HepG2 (cell line): ENCODE data around the gene ELMOD3. TPM values are rescaled to one million over a fixed set of nuclear protein-coding genes. Genes with fewer than 3 reads are reported as not detected.

Experiments used
- AHR ChIP-seq: IDR thresholded peaks from 2 replicates; pipeline ENCODE4 v1.6.1; 2018; ENCODE audit warnings: missing genetic modification reagents, missing compliant biosample characterization
- FOXM1 ChIP-seq: sonication (generic); formaldehyde crosslinking; IDR thresholded peaks from 2 replicates; pipeline ENCODE4 v1.5.0; 2020; ENCODE audit warnings: missing genetic modification reagents
- KDM4B ChIP-seq: sonication (generic); formaldehyde crosslinking; IDR thresholded peaks from 2 replicates; pipeline ENCODE4 v1.4.0; 2020; ENCODE audit warnings: missing genetic modification reagents
- MAFF ChIP-seq: IDR thresholded peaks from 2 replicates; pipeline ENCODE4 v1.6.1; 2011; ENCODE audit warnings: low read depth, low read length, improper control_type of control experiment
- NFKB2 ChIP-seq: sonication (generic); formaldehyde crosslinking; IDR thresholded peaks from 2 replicates; pipeline ENCODE4 v1.4.0; 2020; ENCODE audit warnings: missing genetic modification reagents, borderline replicate concordance
- NR3C1 ChIP-seq: sonication (generic); formaldehyde crosslinking; IDR thresholded peaks from 2 replicates; pipeline ENCODE4 v1.4.0; 2020; ENCODE audit warnings: missing genetic modification reagents
- SPEN ChIP-seq: sonication (generic); formaldehyde crosslinking; IDR thresholded peaks from 2 replicates; pipeline ENCODE4 v1.5.1; 2020; ENCODE audit warnings: low read depth, mild to moderate bottlenecking, missing genetic modification reagents
- ZNF207 ChIP-seq: fragments of 450-650 bp; IDR thresholded peaks from 2 replicates; pipeline ENCODE4 v1.6.1; 2016; ENCODE audit warnings: antibody characterized with exemption, borderline replicate concordance
- ZNF460 ChIP-seq: sonication (generic); formaldehyde crosslinking; IDR thresholded peaks from 2 replicates; pipeline ENCODE4 v1.5.1; 2020; ENCODE audit warnings: missing genetic modification reagents, mild to moderate bottlenecking, borderline replicate concordance
- ZNF512 ChIP-seq: sonication (generic); formaldehyde crosslinking; IDR thresholded peaks from 2 replicates; pipeline ENCODE4 v1.4.0; 2020; ENCODE audit warnings: mild to moderate bottlenecking, missing genetic modification reagents
- ZNF512B ChIP-seq: sonication (generic); formaldehyde crosslinking; IDR thresholded peaks from 2 replicates; pipeline ENCODE4 v1.5.1; 2020; ENCODE audit warnings: missing genetic modification reagents, mild to moderate bottlenecking, borderline replicate concordance
- ZNF550 ChIP-seq: sonication (generic); formaldehyde crosslinking; IDR thresholded peaks from 2 replicates; pipeline ENCODE4 v1.4.0; 2020; ENCODE audit warnings: mild to moderate bottlenecking, missing genetic modification reagents, borderline replicate concordance
- ZNF567 ChIP-seq: sonication (generic); formaldehyde crosslinking; IDR thresholded peaks from 2 replicates; pipeline ENCODE4 v1.8.1; 2023; ENCODE audit warnings: mild to moderate bottlenecking, missing genetic modification reagents, borderline replicate concordance
- ZNF572 ChIP-seq: sonication (generic); formaldehyde crosslinking; IDR thresholded peaks from 2 replicates; pipeline ENCODE4 v1.5.1; 2020; ENCODE audit warnings: mild to moderate bottlenecking, missing genetic modification reagents
- ZNF607 ChIP-seq: sonication (generic); formaldehyde crosslinking; IDR thresholded peaks from 2 replicates; pipeline ENCODE4 v1.5.1; 2020; ENCODE audit warnings: missing genetic modification reagents, mild to moderate bottlenecking, borderline replicate concordance
- ZSCAN21 ChIP-seq: sonication (generic); formaldehyde crosslinking; IDR thresholded peaks from 2 replicates; pipeline ENCODE4 v1.8.0; 2022; ENCODE audit warnings: mild to moderate bottlenecking, missing genetic modification reagents, moderate library complexity, borderline replicate concordance
- polyA plus RNA-seq, 8 experiments: library from polyadenylated mRNA; depleted of rRNA in 3 of 8; stranded (reverse) in 7 of 8; unstranded in 1 of 8; fragments of >200 nt; fragmentation: Illumina TruSeq in 4 of 8; extraction: Trizol in 4 of 8; gene quantifications; 2 replicates each; pipeline versions ENCODE4 v1.2.1 to v1.2.3, GENCODE V29; 2011 to 2016; ENCODE audit warnings: low read depth in 4 of 8, missing spikeins in 1 of 8, mixed read lengths in 1 of 8; ENCODE audit not compliant: insufficient read depth in 1 of 8
- total RNA-seq, 5 experiments: library from RNA; depleted of rRNA; stranded (reverse); fragments of >200 nt; fragmentation: Illumina TruSeq; extraction: Trizol; gene quantifications; 2 replicates each; pipeline ENCODE4 v1.2.3, GENCODE V29; 2016; ENCODE audit warnings: low read depth in 1 of 5
- TF ChIP-seq, protein P1 (sequence below), 2 experiments: sonication (generic) in 1 of 2; formaldehyde crosslinking in 1 of 2; IDR thresholded peaks; 2 replicates each; pipeline versions ENCODE4 v1.4.0 to v1.6.1; 2018 to 2020; ENCODE audit warnings: missing genetic modification reagents in 2 of 2, borderline replicate concordance in 1 of 2, low read depth in 1 of 2, mild to moderate bottlenecking in 1 of 2, missing biosample characterization in 1 of 2
- TF ChIP-seq, protein P2 (sequence below): sonication (generic); formaldehyde crosslinking; IDR thresholded peaks from 2 replicates; pipeline ENCODE4 v1.4.0; 2020; ENCODE audit warnings: missing genetic modification reagents

The ELMOD3 gene
- total and polyA plus RNA-seq, 2 of the 13 experiments (the other 11 are each of a cell fraction or from before 2014, with no cell fraction given), result 13.3 to 19.5 TPM

DNA sequence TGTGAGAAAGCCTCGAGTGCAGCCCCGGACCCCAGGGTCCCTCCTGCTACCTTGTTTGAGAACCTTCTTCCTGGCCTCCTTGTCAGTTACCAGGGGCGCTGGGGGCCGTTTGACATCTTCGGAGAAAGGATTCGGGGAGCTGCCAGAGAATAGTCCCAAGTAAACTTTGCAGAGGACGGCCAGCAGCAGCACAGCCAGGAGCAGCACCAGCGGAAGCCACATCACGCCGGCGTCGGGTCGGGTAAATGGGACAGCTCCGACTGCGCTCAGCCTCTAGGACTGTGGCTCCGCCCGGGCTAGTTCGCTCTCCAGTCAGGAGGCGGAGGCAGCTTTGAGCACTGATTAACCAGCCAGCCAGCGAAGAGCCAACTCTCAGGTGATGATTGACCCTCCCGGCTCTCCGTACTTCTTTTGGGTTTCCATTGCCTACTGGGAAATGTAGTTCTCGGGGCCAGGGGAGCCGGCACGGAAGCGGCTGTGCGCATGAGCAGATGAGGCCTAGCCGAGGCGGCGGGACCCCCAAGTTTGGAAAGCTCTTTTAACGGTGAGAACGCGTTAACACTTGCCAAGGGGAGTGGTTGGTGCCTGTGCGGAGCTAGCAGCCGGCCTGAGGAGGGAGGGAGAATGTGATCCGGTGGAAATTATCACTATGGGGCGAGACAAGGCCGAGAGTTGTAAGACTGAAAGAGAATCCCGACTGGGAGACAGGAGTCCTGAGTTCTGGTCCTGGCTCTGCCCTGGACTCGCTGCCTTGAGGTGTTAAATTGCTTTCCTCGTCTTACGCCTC is at the start of gene ELMOD3, which contains the start of gene RETSAT (continued):
- peak; percentile 82; the same call in 1 of the 2 replicates for TF ChIP-seq ZNF607 (CRISPR knock-in tag)
- 0 out of 2 replicates have a peak, but pooled peaks have one; percentile 23 for TF ChIP-seq ZNF572 (CRISPR knock-in tag)
- TF ChIP-seq ZNF550, result no peak
- peak; percentile 49; the same call in 1 of the 2 replicates for TF ChIP-seq ZNF460 (CRISPR knock-in tag)
- peak; percentile 91; the same call in 1 of the 2 replicates for TF ChIP-seq AHR (CRISPR knock-in tag)
- TF ChIP-seq ZNF567, result no peak
- no peak for TF ChIP-seq NR3C1
- peak; percentile 75; the same call in 1 of the 2 replicates for TF ChIP-seq KDM4B (CRISPR knock-in tag)
- TF ChIP-seq, protein P1, sequence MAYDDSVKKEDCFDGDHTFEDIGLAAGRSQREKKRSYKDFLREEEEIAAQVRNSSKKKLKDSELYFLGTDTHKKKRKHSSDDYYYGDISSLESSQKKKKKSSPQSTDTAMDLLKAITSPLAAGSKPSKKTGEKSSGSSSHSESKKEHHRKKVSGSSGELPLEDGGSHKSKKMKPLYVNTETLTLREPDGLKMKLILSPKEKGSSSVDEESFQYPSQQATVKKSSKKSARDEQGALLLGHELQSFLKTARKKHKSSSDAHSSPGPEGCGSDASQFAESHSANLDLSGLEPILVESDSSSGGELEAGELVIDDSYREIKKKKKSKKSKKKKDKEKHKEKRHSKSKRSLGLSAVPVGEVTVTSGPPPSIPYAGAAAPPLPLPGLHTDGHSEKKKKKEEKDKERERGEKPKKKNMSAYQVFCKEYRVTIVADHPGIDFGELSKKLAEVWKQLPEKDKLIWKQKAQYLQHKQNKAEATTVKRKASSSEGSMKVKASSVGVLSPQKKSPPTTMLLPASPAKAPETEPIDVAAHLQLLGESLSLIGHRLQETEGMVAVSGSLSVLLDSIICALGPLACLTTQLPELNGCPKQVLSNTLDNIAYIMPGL (CRISPR knock-in tag; IDR thresholded peaks at IDR 0.05; ENCODE audit: borderline replicate concordance in 1 of 2, low read depth in 1 of 2), result peak; percentile 71 to 96
- TF ChIP-seq, protein P2, sequence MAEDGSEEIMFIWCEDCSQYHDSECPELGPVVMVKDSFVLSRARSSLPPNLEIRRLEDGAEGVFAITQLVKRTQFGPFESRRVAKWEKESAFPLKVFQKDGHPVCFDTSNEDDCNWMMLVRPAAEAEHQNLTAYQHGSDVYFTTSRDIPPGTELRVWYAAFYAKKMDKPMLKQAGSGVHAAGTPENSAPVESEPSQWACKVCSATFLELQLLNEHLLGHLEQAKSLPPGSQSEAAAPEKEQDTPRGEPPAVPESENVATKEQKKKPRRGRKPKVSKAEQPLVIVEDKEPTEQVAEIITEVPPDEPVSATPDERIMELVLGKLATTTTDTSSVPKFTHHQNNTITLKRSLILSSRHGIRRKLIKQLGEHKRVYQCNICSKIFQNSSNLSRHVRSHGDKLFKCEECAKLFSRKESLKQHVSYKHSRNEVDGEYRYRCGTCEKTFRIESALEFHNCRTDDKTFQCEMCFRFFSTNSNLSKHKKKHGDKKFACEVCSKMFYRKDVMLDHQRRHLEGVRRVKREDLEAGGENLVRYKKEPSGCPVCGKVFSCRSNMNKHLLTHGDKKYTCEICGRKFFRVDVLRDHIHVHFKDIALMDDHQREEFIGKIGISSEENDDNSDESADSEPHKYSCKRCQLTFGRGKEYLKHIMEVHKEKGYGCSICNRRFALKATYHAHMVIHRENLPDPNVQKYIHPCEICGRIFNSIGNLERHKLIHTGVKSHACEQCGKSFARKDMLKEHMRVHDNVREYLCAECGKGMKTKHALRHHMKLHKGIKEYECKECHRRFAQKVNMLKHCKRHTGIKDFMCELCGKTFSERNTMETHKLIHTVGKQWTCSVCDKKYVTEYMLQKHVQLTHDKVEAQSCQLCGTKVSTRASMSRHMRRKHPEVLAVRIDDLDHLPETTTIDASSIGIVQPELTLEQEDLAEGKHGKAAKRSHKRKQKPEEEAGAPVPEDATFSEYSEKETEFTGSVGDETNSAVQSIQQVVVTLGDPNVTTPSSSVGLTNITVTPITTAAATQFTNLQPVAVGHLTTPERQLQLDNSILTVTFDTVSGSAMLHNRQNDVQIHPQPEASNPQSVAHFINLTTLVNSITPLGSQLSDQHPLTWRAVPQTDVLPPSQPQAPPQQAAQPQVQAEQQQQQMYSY (CRISPR knock-in tag), result peak; percentile 12; the same call in 1 of the 2 replicates
- TF ChIP-seq ZNF512B, result no peak
- peak; percentile 83 for TF ChIP-seq SPEN (CRISPR knock-in tag)
- 0 out of 2 replicates have a peak, but pooled peaks have one; percentile 14 for TF ChIP-seq FOXM1 (CRISPR knock-in tag)
- TF ChIP-seq ZNF512, result no peak
- no peak for TF ChIP-seq MAFF
- peak; percentile 80 for TF ChIP-seq ZSCAN21 (CRISPR knock-in tag)
- no peak for TF ChIP-seq ZNF207
- TF ChIP-seq NFKB2 (CRISPR knock-in tag), result peak; percentile 97; the same call in 1 of the 2 replicates
